M059J (cell line): ENCODE measurements around the gene CCT8. TPM values are rescaled to one million over a fixed set of nuclear protein-coding genes. Genes with fewer than 3 reads are reported as not detected.

Experiments used
- DNase-seq: peaks from one replicate; pipeline ENCODE4 v3.0.0-alpha.2; 2012; ENCODE audit warnings: low read depth
- total RNA-seq: library from RNA; depleted of rRNA; stranded (reverse); fragments of >200 nt; shearing (Covaris generic); gene quantifications from 2 replicates; pipeline ENCODE4 v1.2.3, GENCODE V29; 2014; rRNA removed

The CCT8 gene, protein sequence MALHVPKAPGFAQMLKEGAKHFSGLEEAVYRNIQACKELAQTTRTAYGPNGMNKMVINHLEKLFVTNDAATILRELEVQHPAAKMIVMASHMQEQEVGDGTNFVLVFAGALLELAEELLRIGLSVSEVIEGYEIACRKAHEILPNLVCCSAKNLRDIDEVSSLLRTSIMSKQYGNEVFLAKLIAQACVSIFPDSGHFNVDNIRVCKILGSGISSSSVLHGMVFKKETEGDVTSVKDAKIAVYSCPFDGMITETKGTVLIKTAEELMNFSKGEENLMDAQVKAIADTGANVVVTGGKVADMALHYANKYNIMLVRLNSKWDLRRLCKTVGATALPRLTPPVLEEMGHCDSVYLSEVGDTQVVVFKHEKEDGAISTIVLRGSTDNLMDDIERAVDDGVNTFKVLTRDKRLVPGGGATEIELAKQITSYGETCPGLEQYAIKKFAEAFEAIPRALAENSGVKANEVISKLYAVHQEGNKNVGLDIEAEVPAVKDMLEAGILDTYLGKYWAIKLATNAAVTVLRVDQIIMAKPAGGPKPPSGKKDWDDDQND
- 412 and 437 TPM in 2 replicates for total RNA-seq

DNA sequence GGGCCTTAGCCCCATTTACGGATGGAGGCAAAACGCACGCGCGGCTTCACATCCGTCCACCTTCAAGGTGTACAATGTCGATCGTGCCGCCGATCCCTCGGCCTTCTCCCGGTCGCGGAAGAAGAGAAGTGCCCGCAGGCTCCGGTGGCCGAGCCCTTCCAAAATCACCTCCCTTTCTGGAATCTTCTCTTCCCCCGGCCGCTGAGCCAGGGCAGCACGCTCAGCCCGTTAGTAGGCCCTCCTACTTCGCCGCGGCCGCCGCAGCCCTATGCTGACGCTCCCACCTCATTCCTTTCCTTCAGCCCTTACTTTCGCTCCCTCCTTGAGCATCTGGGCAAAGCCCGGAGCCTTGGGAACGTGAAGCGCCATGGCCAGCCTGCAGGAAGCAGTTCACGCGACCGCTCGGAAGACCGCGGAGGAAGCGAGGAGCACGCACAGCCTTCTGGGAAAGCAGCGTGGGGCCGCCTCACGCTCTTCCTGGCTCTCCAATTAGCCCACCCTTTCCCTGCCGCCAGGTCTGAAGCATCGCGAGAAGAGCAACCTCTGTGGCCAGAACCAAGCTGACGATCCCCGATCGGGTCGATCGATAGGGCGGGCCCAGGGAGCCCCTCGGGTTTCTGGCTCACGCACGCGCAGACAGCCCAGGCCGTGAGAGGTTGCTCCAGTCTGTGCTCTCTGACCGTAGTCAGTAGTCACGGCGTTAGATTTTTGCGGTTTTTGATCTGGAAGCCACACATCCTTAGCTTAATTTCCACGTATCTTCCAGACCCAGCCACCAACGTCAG, at the start of gene CCT8:
CCT8 (minus strand) TSS at position 427 of the 785 bp plus-strand sequence; CDS start at position 369, 58 bp downstream.
- peak; percentile 100 for DNase-seq

DNA sequence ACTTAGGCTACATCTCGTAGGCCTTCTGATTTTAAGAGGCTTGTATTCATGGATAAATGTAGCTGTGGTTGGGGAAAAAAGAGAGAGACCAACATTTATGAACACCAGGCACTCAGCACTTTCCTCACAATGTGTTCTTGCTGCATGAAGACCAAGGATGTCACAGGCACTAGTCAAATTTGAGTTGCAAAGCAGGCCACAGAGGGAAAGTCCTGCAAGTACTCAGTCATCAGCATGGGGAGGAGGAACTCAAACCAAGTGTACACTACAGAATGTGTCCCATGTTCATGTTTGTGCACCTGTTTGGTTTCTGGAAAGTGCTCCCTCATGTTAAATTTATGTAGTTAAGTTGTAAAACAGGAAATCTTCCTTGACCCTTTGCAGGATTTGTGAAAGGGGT, 48.3 kb upstream of the CCT8 start:
- no peak for DNase-seq

DNA sequence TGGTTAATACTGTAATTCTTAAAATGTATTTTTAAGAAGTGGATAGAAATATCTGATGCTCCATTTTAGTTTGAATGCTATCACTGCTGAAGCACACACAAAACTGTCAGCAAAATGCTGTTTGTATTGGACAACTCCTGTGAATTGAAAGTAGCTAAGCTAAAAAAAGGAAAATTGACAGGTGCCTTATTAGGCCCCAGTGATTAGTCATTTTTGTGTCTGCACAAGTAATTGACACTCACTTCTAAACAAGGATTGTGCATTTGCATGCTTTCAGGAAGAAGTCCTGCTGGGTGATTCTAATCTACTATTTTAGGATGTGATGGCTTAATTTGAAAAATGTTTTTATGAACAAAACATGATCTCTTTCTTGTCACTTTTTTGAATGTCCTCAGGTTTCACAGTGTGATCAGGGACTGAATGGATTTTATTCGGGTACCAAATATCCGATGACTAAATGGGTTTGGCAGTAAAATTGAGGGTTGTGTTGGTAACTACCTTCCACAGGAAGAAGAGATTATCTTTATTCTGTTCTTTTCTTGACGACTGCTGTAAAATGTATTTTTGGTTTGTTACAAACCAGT, 44.0 kb upstream of the CCT8 start:
- no peak for DNase-seq

DNA sequence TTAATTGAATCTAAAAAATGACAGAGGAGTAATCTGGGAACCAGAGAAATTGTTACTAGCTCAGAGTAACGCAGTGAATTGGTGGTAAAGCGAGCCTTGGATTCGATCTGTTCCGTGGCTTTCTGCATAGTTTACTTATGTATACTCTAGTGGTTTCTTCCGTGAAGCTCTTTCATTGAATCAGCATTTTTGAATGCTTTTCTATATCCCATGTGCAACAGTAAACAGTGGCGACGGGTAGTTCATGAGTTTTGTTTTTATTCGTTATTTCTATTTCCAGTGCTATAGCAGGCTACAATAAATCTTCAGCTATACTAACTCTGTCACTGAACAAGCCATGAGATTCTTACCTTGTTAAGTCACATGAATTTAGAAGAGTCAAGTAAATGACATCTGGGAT, 42.5 kb upstream of the CCT8 start:
- DNase-seq = no peak

DNA sequence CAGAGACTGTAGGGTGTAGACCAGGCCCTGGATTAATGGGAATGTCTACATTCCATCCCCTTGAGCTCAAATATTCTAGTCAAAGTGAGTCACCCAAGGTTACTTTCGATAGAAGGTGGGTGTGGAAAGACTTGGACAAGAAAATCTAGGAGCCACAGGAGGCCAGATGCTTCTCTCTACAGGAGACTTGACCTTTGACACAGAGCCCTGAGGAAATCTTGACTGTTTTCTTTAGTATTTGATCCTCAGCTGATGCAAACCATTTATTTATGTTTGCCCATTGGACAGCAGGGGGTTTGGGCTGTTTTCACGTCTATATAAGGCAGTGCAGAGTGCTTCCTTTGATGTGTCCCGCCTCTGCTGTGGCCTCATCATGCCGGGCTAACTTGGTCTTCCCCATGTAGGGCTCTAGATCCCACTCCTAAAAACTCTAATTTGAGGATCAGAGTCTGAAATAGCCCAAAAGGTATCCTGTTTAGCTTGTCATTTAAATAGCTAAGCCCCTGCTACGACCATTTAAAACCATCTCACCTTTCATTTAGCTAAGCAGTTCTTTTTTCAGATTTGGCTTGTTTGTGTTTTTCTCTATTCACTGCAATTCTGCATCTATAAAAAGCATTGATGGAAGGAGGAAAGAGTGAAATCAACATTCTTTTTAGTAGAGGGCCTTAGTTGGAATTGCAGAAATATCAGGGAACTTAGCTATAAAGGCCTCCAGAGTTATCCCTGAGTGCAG, 41.5 kb upstream of the CCT8 start:
- DNase-seq = peak; percentile 96

DNA sequence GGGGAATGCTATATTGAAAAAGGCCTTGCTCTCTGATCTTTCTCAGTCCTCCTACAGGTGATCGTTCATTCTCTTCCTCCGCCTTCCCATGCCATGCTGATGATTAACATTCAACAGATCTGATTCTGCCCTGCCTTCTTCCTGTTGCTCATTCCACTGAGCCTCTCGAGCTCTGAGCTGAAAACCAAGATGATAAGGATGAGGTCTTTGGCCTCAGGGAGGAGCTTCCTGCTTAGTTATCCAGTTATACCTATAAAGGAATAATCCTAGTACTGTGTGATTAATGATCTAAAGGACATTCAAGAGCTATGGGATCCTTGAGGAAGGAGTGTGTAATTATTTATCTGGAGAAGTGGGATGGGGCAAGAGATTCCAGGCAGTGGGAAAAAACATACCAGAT, 31.8 kb upstream of the CCT8 start:
- DNase-seq = peak; percentile 83

DNA sequence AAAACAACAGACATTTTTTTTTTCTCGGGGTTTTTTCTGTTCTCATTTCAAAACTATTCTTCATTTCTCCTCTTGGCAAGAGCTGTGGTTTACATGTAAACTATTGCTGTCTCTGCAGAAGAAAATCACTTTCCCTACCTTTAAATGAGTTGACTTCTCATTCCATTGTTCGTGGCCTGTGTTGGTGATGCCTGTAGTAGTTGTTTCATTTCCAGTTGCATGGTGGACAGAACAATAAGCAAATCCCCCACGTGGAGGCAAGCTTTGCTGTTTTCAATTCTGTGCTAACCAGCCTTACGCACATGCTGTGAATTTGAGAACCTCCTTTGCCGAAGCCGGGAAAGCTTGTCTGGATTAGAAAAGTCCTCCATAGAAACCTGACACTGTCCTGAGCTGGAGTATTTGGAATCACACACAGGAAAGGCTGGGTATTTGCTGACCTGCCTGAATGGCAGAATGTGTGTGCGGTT, 30.8 kb upstream of the CCT8 start:
- no peak for DNase-seq

DNA sequence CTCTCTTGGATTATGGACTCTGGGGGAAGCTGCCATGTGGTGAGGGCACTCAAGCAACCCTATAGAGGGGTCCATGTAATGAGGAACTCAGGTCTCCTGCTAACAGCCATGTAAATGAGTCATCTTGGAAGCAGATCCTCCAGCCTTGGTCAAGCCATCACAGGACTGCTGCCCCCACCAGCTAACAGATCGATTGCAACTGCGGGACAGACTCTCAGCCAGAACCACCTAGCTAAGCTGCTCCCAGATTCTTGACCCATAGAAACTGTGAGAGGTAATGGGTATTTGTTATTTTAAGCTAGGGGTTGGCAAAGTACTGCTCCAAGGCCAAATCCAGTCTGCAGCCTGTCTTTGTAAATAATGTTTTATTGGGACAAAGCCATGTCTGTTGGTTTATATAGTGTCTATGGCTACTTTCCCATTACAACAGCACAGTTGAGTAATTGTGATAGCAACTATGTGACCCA, 29.4 kb upstream of the CCT8 start:
- peak; percentile 21 for DNase-seq

DNA sequence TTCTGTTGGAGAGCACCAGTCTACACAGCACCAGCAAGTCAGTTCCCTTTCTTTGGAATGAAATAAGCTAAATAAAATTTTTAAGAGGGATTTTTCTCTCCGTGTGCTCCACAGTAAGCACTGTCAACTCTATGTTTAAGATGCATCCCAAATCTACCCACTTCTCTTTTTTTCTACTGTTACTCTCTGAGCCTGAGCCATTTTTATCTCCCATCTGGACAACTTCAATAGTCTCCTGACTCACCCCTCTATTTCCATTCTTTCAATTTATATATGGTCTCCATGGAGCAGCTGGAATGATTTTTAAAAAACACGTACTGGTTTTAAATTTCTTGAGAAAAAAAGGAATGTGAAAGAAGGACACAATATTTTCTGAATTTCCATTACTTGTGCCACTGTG, 24.7 kb upstream of the CCT8 start:
- DNase-seq = no peak

DNA sequence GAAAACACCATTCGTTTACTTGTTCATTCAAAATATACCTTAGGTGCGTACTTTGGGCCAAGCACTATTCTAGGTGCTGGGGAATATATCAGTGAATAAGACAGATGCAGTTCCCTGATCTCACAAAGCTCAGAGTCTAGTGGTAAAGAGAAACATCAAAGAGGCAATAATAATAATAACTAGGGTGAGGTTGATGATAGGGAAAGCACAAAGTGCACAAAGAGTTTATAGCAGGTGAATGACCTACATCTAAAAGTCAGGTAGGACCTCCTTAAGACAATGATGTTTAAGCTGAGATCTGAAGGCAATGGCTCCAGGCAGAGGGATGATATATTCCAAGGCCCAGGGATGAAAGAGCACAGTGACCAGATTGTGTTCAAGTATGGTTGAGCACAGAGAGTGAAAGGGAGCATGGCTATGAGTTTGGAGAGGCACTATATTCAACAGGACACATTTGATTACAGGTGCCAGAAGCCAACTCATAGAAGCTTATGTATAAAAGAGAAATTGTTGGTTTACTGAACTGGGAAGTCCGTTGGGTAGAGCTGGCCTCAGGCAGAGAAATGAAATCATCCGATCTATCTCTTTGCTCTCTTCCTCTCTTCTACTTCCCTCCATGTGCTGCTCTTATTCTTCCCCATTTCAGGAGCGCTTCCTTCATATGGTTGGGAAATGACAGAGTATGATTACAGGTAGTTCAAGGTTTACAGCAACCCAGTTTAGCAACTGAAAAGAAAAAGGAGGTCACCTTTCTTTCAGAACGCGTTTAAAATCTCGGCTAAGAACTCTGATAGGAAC, 23.0 kb upstream of the CCT8 start:
- DNase-seq = no peak

DNA sequence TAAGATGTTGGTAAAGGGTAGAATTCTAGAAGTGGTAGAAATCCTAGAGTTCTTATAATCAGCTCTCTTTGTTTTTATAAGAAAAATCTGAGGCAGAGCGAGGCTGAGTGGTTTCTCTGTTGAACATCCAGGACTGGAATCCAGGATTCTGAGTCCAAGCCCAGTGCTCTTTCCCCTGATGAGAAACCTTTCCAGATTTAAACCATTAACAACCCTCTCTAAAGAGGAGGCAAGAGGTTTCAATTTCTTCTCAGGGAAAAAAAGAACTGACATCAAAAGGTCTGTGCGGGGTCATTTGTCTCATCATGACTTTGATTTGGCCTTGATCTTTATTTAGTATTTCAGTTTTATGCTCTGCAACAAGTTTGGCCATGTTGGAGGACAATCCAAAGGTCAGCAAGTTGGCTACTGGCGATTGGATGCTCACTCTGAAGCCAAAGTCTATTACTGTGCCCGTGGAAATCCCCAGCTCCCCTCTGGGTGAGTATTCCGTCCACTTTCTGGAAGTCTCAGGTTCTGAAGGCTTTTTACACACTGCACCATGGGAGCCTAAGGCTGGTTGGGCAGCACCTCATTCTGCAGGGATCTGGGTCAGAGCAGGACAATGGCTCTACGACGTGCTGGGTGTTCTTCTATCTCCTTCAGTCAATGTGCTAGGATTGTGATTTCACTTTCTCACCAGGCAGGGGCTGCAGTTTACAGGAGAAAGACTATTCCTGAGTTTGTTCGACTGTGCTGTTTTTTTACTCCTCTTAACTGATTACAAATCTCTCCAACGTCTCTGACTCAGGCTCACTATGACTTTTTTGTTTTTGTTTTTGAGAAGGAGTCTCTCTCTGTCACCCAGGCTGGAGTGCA, 18.9 kb upstream of the CCT8 start:
- peak; percentile 77 for DNase-seq

DNA sequence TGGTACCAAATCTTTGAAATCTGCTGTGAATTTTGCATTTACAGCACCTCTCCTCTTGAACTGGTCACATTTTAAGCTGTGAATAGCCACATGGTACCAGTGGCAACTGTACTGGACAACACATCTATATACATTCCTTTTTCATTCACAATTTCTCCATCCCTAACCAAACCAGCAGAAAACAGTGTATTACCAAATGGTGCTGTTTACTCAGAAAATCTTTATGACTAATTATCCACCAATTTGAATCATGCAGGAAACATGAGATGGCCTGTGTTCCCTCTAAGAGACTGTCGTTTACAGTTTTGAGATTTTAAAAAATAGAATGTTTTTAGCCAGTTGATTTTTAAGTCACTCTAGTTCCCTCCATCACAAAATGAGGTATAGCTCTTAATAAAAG, 17.6 kb upstream of the CCT8 start:
- DNase-seq = peak; percentile 86

DNA sequence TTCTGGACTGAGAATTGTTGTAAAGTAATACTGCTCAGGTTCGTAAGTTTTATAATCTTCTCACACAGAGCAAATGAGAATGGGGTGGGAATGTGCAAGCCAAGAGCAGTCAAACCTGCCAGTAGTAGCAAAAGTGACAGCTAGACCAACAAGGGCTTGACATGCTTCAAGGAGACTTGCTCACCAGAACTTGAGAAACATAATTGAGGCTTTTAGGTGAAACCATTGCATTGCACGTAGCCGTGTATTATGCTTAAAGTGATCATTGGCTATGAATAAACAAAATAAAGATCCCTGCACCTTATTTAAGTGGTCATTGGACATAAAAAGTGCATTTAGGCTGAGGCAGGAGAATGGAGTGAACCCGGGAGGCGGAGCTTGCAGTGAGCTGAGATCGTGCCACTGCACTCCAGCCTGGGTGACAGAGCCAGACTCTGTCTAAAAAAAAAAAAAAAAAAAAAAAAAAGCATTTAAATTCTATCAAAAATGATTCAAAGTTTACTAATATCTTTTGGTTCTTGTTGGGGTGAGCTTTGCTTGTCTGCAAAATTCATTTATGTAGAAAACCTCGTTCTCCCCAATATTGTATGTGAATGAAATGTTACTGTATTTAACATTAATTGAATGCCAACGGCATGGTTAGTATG, 11.8 kb upstream of the CCT8 start:
- no peak for DNase-seq

DNA sequence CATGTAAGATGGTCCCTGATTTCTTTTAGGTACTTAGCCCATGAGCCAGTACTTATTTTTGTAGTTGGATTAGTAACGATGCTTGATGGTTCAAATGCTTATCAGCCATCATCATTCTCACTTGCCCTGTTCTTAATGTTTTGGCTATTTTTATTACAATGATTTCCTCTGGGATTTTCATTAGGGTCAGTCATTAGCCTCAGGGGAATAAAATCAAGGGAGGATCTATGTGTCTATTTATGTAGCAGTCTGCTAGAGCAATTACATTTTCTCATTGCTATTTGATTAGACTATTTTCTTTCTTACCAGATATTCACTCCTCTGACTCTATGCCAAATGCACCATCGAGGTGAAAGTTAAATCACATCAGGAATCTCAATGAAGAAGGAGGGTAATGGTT, 10.9 kb upstream of the CCT8 start:
- peak; percentile 73 for DNase-seq

DNA sequence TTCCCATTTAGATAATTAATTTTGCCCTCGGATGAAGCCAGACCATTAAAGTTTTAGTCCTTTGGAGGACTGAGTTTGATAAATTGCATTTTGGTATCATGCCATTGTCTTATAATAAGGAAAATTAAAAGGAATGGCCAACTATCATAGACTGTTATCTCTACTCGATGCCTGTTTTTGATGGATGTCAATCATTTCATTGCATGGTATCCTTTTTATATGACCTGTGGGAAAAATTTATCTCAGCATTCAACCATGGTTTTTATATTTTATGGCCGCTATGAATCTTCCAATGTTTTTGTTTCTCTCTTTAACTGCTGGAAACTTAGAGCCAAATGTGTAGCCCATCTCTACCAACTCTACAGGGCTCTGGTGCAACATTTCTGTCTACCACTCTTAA, 9.9 kb upstream of the CCT8 start:
- no peak for DNase-seq

DNA sequence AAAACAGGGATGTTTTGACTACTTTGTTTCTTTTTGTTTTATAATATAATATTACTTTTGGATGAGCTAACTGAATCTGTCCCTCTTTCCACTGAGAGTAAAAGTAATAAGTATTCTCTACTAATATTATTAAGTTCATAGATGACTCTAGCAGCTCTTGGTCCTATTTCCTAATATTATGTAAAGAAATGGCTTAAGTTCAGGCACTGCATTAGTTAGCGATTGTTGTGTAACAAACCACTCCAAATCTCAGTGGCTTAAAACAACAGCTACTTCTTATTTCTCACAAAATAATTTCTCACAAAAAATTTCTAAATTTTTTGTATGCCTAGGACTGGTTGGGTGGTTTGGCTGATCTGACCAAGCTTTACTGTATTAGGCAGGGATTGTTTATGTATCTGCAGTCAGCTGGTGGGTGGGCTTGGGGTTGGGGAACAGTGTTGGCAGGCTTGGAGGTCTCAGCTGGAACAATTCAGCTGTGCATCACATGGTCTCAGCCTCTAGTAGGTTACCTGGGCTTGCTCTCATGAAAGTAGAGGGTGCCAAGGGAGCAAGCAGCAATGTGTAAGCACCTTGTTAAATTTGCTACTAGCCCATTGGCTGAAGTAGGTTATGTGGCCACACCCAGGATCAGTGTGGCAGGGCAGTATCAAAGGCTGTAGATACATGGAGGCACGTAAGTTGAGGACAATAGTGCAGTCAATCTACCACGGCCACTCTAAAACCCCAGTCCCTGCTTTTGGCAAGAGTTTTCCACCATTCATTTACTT, 8.8 kb upstream of the CCT8 start:
- DNase-seq = no peak

DNA sequence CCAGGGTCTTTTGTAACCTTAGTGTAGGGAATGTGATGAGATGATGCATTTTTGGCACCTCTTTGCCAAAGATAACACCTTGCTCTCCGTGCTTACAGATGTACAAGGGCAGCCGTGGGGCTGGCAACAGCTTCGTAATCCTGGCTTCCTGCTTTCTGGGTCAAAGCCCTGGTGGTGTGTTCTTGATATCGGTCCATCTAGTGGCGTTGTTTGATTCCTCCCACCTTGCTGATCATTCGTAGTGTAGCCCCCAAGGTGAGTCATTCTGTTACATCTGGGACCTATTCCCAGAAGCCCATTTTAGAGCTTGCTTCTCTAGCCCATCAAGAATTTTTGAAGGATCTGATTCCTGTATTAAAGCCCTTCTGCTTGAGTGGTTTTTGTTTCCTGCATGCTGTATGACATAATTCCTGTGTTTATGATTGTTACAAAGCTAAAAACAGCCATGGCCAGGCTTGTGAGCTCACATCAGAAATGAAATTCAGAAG, 7.0 kb upstream of the CCT8 start:
- DNase-seq = peak; percentile 56
